HAP-1 (cell line): ENCODE measurements around the gene MUCL3.
"Not testable (repeated sequence)": the region's sequence is repeated elsewhere in the genome, so short reads cannot be mapped to it uniquely, and the experiment has no call there.

Experiments used
- DNase-seq, 2 experiments: peaks; one replicate each; pipeline ENCODE4 v3.0.0-alpha.2; 2016 to 2020; ENCODE audit warnings: low spot score in 2 of 2
- H3K27me3 ChIP-seq: fragments of 250-450 bp; sonication (Bioruptor Pico); 2 replicates; pipeline ENCODE4 v1.5.1; 2020; ENCODE audit warnings: low read depth, mild to moderate bottlenecking, moderate library complexity
- H3K36me3 ChIP-seq: fragments of 250-450 bp; sonication (Bioruptor Pico); replicated peaks from 2 replicates; pipeline ENCODE4 v1.5.1; 2020; ENCODE audit warnings: mild to moderate bottlenecking
- H3K4me1 ChIP-seq: fragments of 250-450 bp; sonication (Bioruptor Pico); 2 replicates; pipeline ENCODE4 v1.5.1; 2020; ENCODE audit warnings: mild to moderate bottlenecking
- H3K4me3 ChIP-seq: fragments of 250-450 bp; sonication (Bioruptor Pico); 2 replicates; pipeline ENCODE4 v1.5.1; 2020; ENCODE audit warnings: mild to moderate bottlenecking, moderate library complexity
- H3K9me3 ChIP-seq: fragments of 250-450 bp; sonication (Bioruptor Pico); 2 replicates; pipeline ENCODE4 v1.5.1; 2020; ENCODE audit warnings: mild to moderate bottlenecking, moderate library complexity
- in situ Hi-C: fragments of 300-500 bp; cut with MboI; formaldehyde crosslinking; loops from 3 replicates; pipeline ENCODE4 v1.14.3; 2020; ENCODE audit warnings: low sequenced_read_pairs, inconsistent platforms, mixed read lengths

MUCL3 gene

GRCh38 chr6:30917487-30917886 lies 23.3 kb upstream of the MUCL3 start:
- in situ Hi-C loops = loop anchor here (5.0 kb wide), 1 partner anchor 160 kb away; no protein-coding TSS in a partner anchor
- no peak for DNase-seq
- H3K36me3 ChIP-seq = peaks cover 66% of the 10 kb centered on the region
- no peaks in the 10 kb centered on the region for H3K9me3 ChIP-seq
- H3K4me1 ChIP-seq = peaks cover 20% of the 10 kb centered on the region
- no peaks in the 10 kb centered on the region for H3K27me3 ChIP-seq
- no peak overlapping the region for H3K4me3 ChIP-seq

DNA sequence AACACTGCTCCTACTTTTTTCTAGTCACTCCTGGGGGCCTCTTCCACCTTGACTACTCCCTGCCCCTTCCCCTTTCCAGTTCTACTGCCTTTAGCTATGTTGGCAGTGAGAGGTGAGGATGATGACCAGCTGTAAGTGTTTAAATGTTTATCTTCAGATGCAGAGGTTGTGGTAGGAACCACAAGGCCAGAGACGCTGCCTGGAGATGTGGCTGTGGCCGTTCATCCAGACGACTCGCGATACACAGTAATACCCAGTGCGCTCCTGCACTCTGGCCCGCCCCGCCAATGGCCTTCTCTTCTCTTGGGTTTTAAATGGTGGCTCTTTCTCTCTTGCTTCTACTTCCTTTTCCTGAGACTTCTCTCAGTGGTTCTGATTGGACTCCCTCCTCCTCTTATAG lies 22.1 kb upstream of the MUCL3 start:
- no peaks in the 10 kb centered on the region for H3K9me3 ChIP-seq
- peaks cover 69% of the 10 kb centered on the region for H3K36me3 ChIP-seq
- H3K4me1 ChIP-seq = peaks cover 20% of the 10 kb centered on the region
- H3K4me3 ChIP-seq = no peak overlapping the region
- no peak for DNase-seq
- no peaks in the 10 kb centered on the region for H3K27me3 ChIP-seq
- in situ Hi-C loops = loop anchor here (5.0 kb wide), 1 partner anchor 159 kb away; no protein-coding TSS in a partner anchor

DNA sequence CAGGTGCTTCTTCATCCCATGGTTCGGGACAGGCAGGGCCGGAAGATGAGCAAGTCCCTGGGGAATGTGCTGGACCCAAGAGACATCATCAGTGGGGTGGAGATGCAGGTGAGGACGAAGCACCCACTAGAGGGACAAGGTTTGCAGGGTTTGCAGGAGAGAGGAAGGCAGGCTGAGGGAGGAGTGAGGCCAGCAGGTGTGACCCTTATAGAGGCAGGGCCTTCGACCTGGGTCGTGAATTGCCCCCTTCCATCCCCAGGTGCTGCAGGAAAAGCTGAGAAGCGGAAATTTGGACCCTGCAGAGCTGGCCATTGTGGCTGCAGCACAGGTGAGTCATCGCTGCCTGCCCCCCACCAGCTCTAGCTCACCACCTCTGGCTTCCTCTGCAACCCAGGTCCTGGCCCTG lies 18.3 kb upstream of the MUCL3 start:
- Histone ChIP-seq H3K27me3 (no peaks in the 10 kb centered on the region), H3K4me1 (no peaks in the 10 kb centered on the region), H3K4me3 (no peak overlapping the region), H3K36me3 (peaks cover 73% of the 10 kb centered on the region), H3K9me3 (no peaks in the 10 kb centered on the region)
- DNase-seq = no peak
- in situ Hi-C loops = no loop called here

DNA sequence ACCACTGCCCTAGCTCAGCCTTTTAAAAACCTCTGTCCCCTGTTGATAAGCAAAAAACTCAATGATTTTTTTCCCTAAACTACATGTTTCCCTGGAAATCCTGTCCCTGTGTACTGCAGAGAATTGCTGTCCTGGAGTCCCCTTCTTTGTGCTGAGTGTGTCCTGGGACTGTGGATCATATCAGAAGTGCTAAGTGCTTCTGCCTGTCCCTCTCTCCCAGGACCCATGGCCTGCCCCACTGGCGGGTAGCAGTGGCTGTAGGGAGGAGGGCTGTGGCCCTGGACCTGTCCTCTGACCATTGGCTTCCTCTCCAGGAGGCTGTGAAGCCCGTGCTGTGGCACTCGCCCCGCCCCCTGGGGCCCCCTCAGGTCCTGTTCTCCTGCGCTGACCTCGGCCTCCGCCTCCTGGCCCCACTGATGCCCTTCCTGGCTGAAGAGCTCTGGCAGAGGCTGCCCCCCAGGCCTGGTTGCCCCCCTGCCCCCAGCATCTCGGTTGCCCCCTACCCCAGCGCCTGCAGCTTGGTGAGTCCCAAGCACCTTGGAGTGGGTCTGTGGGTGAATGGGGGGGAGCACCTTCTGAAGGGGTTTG lies 16.6 kb upstream of the MUCL3 start:
- H3K27me3 ChIP-seq, H3K4me3 ChIP-seq, DNase-seq, H3K9me3 ChIP-seq, in situ Hi-C loops, H3K4me1 ChIP-seq: not testable (repeated sequence)
- peaks cover 65% of the 10 kb centered on the region for H3K36me3 ChIP-seq

GRCh38 chr6:30926644-30927043 lies 14.1 kb upstream of the MUCL3 start:
- Histone ChIP-seq H3K27me3 (no peaks in the 10 kb centered on the region), H3K36me3 (peaks cover 49% of the 10 kb centered on the region), H3K9me3 (no peaks in the 10 kb centered on the region), H3K4me1 (no peaks in the 10 kb centered on the region), H3K4me3 (no peak overlapping the region)
- in situ Hi-C loops = no loop called here
- DNase-seq = no peak

DNA sequence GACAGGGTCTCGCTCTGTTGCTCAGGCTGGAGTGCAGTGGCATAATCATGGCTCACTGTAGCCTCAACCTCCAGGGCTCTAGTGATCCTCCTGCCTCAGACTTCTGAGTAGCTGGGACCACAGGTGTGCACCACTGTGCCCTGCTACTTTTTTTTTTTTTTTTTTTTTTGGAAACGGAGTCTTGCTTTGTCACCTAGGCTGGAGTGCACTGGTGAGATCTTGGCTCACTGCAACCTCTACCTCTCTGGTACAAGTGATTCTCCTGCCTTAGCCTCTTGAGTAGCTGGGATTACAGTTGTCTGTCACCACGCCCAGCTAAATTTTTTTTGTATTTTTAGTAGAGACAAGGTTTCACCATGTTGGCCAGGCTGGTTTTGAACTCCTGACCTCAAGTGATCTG lies 13.7 kb upstream of the MUCL3 start:
- peaks cover 45% of the 10 kb centered on the region for H3K36me3 ChIP-seq
- H3K27me3 ChIP-seq, H3K4me1 ChIP-seq, H3K4me3 ChIP-seq, DNase-seq, in situ Hi-C loops, H3K9me3 ChIP-seq: not testable (repeated sequence)

GRCh38 chr6:30928677-30929076 lies 12.1 kb upstream of the MUCL3 start:
- in situ Hi-C loops = no loop called here
- DNase-seq = no peak

GRCh38 chr6:30930506-30930905 lies 10.3 kb upstream of the MUCL3 start:
- Histone ChIP-seq H3K9me3 (no peaks in the 10 kb centered on the region), H3K27me3 (no peaks in the 10 kb centered on the region), H3K4me3 (no peak overlapping the region), H3K36me3 (peaks cover 15% of the 10 kb centered on the region; the same call in 1 of the 2 replicates), H3K4me1 (no peaks in the 10 kb centered on the region)
- no peak for DNase-seq
- in situ Hi-C loops = no loop called here

More at GRCh38 chr6:30928677-30929076, 12.1 kb upstream of the MUCL3 start:
- Histone ChIP-seq H3K4me1 (no peaks in the 10 kb centered on the region), H3K4me3 (no peak overlapping the region), H3K36me3 (peaks cover 30% of the 10 kb centered on the region), H3K9me3 (no peaks in the 10 kb centered on the region), H3K27me3 (no peaks in the 10 kb centered on the region)

- Histone ChIP-seq H3K36me3 (peaks cover 10% of the 10 kb centered on the region; the same call in 1 of the 2 replicates), H3K4me3 (no peak overlapping the region), H3K9me3 (no peaks in the 10 kb centered on the region), H3K27me3 (no peaks in the 10 kb centered on the region), H3K4me1 (no peaks in the 10 kb centered on the region)
- in situ Hi-C loops = no loop called here
- DNase-seq = no peak
Measured at GRCh38 chr6:30931272-30931671, 9.5 kb upstream of the MUCL3 start.

- in situ Hi-C loops = no loop called here
- no peaks in the 10 kb centered on the region for H3K4me1 ChIP-seq
- DNase-seq = no peak
Measured at GRCh38 chr6:30931969-30932645, 8.7 kb upstream of the MUCL3 start, which contains the start of gene SFTA2. TSS of gene SFTA2 (minus strand) at chr6:30932170. CDS start at chr6:30932096, 74 bp downstream.

DNA sequence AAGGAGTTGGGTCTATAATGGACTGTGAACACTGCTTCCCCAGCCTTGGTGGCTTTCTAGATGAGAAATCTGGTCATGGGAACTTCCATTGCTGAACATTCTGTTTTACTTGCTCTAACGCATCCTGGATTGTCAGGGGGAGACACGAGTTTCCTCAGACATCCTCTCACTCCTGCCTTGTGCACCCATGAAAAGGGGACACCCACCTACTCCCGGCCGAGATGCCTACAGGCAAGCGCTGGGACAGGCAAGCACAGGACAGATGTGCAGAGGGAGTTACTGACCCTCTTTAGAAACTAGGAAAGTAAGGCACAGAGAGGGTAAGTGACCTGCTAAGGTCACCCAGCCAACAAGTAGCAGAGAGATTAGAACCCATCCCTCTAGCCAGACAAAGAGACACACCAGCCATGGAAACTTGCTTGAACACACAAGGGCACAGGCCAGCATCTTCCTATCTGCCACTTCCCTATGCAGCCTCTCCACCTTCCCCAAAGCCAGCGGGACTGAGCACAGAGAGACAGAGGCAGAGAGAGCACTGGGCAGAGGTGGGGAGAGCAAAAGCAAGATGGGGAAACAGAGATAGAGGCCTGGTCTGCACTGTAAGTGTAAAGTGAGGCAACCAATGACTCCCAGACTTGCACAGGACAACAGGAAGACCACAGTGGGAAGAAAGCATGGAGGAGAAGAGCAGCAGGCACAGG lies 8.0 kb upstream of the MUCL3 start:
- Histone ChIP-seq H3K27me3 (no peaks in the 10 kb centered on the region), H3K4me3 (no peak overlapping the region), H3K4me1 (no peaks in the 10 kb centered on the region), H3K36me3 (peaks cover 4% of the 10 kb centered on the region; the same call in 1 of the 2 replicates), H3K9me3 (no peaks in the 10 kb centered on the region)
- in situ Hi-C loops = no loop called here
- DNase-seq = no peak

More at GRCh38 chr6:30931969-30932645, 8.7 kb upstream of the MUCL3 start, which contains the start of gene SFTA2:
- Histone ChIP-seq H3K9me3 (no peaks in the 10 kb centered on the region), H3K27me3 (no peaks in the 10 kb centered on the region), H3K36me3 (peaks cover 4% of the 10 kb centered on the region; the same call in 1 of the 2 replicates), H3K4me3 (no peak within 1 kb of the TSS)

DNA sequence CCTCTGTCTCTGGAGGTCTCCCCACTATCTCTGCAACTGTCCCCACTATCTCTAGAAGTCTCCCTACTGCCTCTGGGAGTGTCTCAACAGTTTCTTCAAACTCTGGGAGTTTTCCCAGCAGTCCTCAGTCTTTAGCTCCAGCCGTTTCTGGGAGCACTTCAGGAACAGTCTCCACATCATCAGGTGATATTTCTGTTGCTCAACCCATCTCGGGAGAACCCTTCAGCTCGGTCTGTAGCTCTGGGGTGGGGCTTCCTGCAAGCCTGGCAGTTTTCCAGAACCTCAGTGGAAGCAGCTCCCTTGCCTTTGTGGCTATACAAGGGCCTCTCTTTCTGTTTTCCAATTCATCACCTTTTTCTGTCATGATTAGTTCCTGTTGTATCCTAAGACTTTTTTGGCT lies 5.8 kb upstream of the MUCL3 start:
- Histone ChIP-seq H3K36me3 (no peaks in the 10 kb centered on the region), H3K9me3 (no peaks in the 10 kb centered on the region), H3K4me3 (no peak overlapping the region), H3K4me1 (no peaks in the 10 kb centered on the region), H3K27me3 (no peaks in the 10 kb centered on the region)
- no peak for DNase-seq
- in situ Hi-C loops = no loop called here

- in situ Hi-C loops = no loop called here
- Histone ChIP-seq H3K36me3 (no peaks in the 10 kb centered on the region), H3K4me3 (no peak overlapping the region), H3K9me3 (no peaks in the 10 kb centered on the region), H3K4me1 (peaks cover under 1% of the 10 kb centered on the region), H3K27me3 (no peaks in the 10 kb centered on the region)
- no peak for DNase-seq
Measured at GRCh38 chr6:30937265-30937664, 3.5 kb upstream of the MUCL3 start.

DNA sequence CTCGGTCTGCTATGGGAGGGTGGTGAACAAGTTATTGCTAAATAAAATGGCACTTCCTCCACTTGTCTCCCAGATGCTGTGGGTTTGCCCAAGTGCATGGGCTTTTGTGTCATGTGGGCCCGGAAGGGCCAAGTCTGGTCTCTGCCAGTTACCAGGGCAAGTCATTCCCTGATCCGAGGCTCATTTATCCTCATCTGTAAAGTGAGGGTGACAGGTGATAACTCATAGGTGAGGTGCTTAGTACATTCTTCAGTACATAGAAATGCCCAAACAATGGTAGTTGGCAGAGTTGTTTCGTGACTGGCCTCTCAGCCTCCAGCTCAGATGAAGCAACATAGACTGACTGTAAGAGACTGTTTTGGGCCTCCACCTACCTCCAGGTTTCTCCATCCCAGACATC lies 2.0 kb upstream of the MUCL3 start:
- H3K4me1 ChIP-seq = peaks cover 7% of the 10 kb centered on the region
- no peak overlapping the region for H3K4me3 ChIP-seq
- in situ Hi-C loops = no loop called here
- no peaks in the 10 kb centered on the region for H3K36me3 ChIP-seq
- H3K9me3 ChIP-seq = no peaks in the 10 kb centered on the region
- DNase-seq = no peak
- no peaks in the 10 kb centered on the region for H3K27me3 ChIP-seq
